Smooth muscle cell (in vitro differentiated cells): ENCODE measurements around the gene DIP2C. TPM values are rescaled to one million over a fixed set of nuclear protein-coding genes. Genes with fewer than 3 reads are reported as not detected.

Source experiments
- DNase-seq: peaks from one replicate; lab custom pipeline; 2025; ENCODE audit not compliant: unreplicated experiment; lab: John Stamatoyannopoulos, UW
- H2AFZ ChIP-seq: fragments of 200-600 bp; sonication (generic); 2 replicates; pipeline ENCODE4 v1.6.0; 2016; ENCODE audit warnings: antibody characterized with exemption, low read depth, mild to moderate bottlenecking
- H3F3A ChIP-seq: fragments of 200-600 bp; sonication (generic); 2 replicates; pipeline ENCODE4 v1.6.0; 2017; ENCODE audit warnings: antibody characterized with exemption, low read depth
- H3K27ac ChIP-seq: fragments of 200-600 bp; sonication (generic); 2 replicates; pipeline ENCODE4 v1.5.1; 2016; ENCODE audit warnings: low read depth, mild to moderate bottlenecking
- H3K27me3 ChIP-seq: fragments of 200-600 bp; sonication (generic); 2 replicates; pipeline ENCODE4 v1.6.1; 2016; ENCODE audit warnings: low read depth, mild to moderate bottlenecking
- H3K36me3 ChIP-seq: fragments of 200-600 bp; sonication (generic); 2 replicates; pipeline ENCODE4 v1.5.1; 2016; ENCODE audit warnings: low read depth
- H3K4me1 ChIP-seq: fragments of 200-600 bp; sonication (generic); 2 replicates; pipeline ENCODE4 v1.5.1; 2016; ENCODE audit warnings: low read depth
- H3K4me2 ChIP-seq: fragments of 200-600 bp; sonication (generic); 2 replicates; pipeline ENCODE4 v1.6.0; 2016; ENCODE audit warnings: mild to moderate bottlenecking
- H3K4me3 ChIP-seq: fragments of 200-600 bp; sonication (generic); 2 replicates; pipeline ENCODE4 v1.5.1; 2016; ENCODE audit warnings: mild to moderate bottlenecking
- H3K79me2 ChIP-seq: fragments of 200-600 bp; sonication (generic); 2 replicates; pipeline ENCODE4 v1.6.0; 2016; ENCODE audit warnings: low read depth, mild to moderate bottlenecking
- H3K9ac ChIP-seq: fragments of 200-600 bp; sonication (generic); 2 replicates; pipeline ENCODE4 v1.6.0; 2016; ENCODE audit warnings: low read depth
- H3K9me3 ChIP-seq: fragments of 200-600 bp; sonication (generic); replicated peaks from 2 replicates; pipeline ENCODE4 v1.5.1; 2016; ENCODE audit warnings: low read depth
- H4K20me1 ChIP-seq: fragments of 200-600 bp; sonication (generic); 2 replicates; pipeline ENCODE4 v1.6.0; 2016; ENCODE audit warnings: low read depth
- CTCF ChIP-seq: fragments of 200-600 bp; sonication (generic); IDR thresholded peaks from 2 replicates; pipeline ENCODE4 v1.5.1; 2017; ENCODE audit warnings: borderline replicate concordance, mild to moderate bottlenecking, antibody characterized with exemption; ENCODE audit not compliant: insufficient read depth, poor library complexity, severe bottlenecking
- WGBS: methylation state at CpG from one replicate; pipeline ENCODE4 v1.1.7; 2016; ENCODE audit warnings: low lambda C conversion rate; 5-methylcytosine and 5-hydroxymethylcytosine counted together
- polyA plus RNA-seq: library from polyadenylated mRNA; unstranded; fragments of >200 nt; fragmentation: Nextera tagmentation; extraction: Ambion mirVana; gene quantifications from 2 replicates; pipeline ENCODE4 v1.2.1, GENCODE V29; 2016
- total RNA-seq: library from RNA; depleted of rRNA; stranded (reverse); fragments of >200 nt; gene quantifications from 2 replicates; pipeline ENCODE4 v1.2.3, GENCODE V29; 2014

Gene DIP2C
- total and polyA plus RNA-seq, 2 experiments from 2014 or later: 14.9 to 15.3 TPM

- no peak for TF ChIP-seq CTCF
- H3F3A ChIP-seq: no peaks in the 10 kb centered on the region
- no peak overlapping the region for H3K9ac ChIP-seq
- no peak overlapping the region for H2AFZ ChIP-seq
- H3K79me2 ChIP-seq: peaks cover 88% of the 10 kb centered on the region
- DNase-seq: no peak
- peaks cover 95% of the 10 kb centered on the region for H4K20me1 ChIP-seq
- no peaks in the 10 kb centered on the region for H3K36me3 ChIP-seq
- H3K9me3 ChIP-seq: no peaks in the 10 kb centered on the region
- WGBS: 92% methylated on average over 20 of the region's 20 CpGs
- no peak overlapping the region for H3K4me2 ChIP-seq
- no peaks in the 10 kb centered on the region for H3K27me3 ChIP-seq
- H3K4me3 ChIP-seq: no peak overlapping the region
- H3K27ac ChIP-seq: no peak overlapping the region
- H3K4me1 ChIP-seq: no peaks in the 10 kb centered on the region
Observed at GRCh38 chr10:570628-571163, 118.8 kb downstream of the DIP2C start.

- no peaks in the 10 kb centered on the region for H3K9me3 ChIP-seq
- peaks cover 90% of the 10 kb centered on the region for H3K79me2 ChIP-seq
- H3K27ac ChIP-seq: no peak overlapping the region
- H4K20me1 ChIP-seq: peaks cover 93% of the 10 kb centered on the region
- no peak overlapping the region for H3K9ac ChIP-seq
- no peak overlapping the region for H2AFZ ChIP-seq
- H3K4me1 ChIP-seq: no peaks in the 10 kb centered on the region
- no peaks in the 10 kb centered on the region for H3F3A ChIP-seq
- no peak overlapping the region for H3K4me2 ChIP-seq
- no peak for TF ChIP-seq CTCF
- DNase-seq: no peak
- 83% methylated on average over 7 of the region's 7 CpGs for WGBS
- H3K4me3 ChIP-seq: no peak overlapping the region
- no peaks in the 10 kb centered on the region for H3K27me3 ChIP-seq
- no peaks in the 10 kb centered on the region for H3K36me3 ChIP-seq
Observed at GRCh38 chr10:569961-570627, 119.4 kb downstream of the DIP2C start.

GRCh38 chr10:568848-569247, 120.6 kb downstream of the DIP2C start:
- Histone ChIP-seq H3F3A (no peaks in the 10 kb centered on the region), H3K27ac (no peak overlapping the region), H4K20me1 (peaks cover 92% of the 10 kb centered on the region), H3K9ac (no peak overlapping the region), H3K27me3 (no peaks in the 10 kb centered on the region), H3K4me2 (no peak overlapping the region), H3K4me3 (no peak overlapping the region), H3K79me2 (peaks cover 90% of the 10 kb centered on the region), H3K4me1 (no peaks in the 10 kb centered on the region), H2AFZ (no peak overlapping the region), H3K36me3 (no peaks in the 10 kb centered on the region), H3K9me3 (no peaks in the 10 kb centered on the region)
- DNase-seq: no peak
- 98% methylated on average over 7 of the region's 7 CpGs for WGBS
- TF ChIP-seq CTCF: no peak

GRCh38 chr10:567869-568268, 121.6 kb downstream of the DIP2C start:
- Histone ChIP-seq H3K27ac (no peak overlapping the region), H3K79me2 (peaks cover 90% of the 10 kb centered on the region), H3K4me3 (no peak overlapping the region), H3K27me3 (no peaks in the 10 kb centered on the region), H3K4me1 (no peaks in the 10 kb centered on the region), H3K36me3 (no peaks in the 10 kb centered on the region), H3K4me2 (no peak overlapping the region), H3K9ac (no peak overlapping the region), H3F3A (no peaks in the 10 kb centered on the region), H4K20me1 (peaks cover 90% of the 10 kb centered on the region), H2AFZ (no peak overlapping the region), H3K9me3 (no peaks in the 10 kb centered on the region)
- TF ChIP-seq CTCF: no peak
- WGBS: over 99% methylated on average over 12 of the region's 12 CpGs
- no peak for DNase-seq
